CD4-positive, alpha-beta T cell (primary cell): ENCODE measurements around the gene TDRKH. TPM values are rescaled to one million over a fixed set of nuclear protein-coding genes. Genes with fewer than 3 reads are reported as not detected.

Experiments used
- ATAC-seq: fragments of 200-7000 bp; cut with Tn5 transposase; one replicate; pipeline ENCODE4 v1.10.0; 2022; ENCODE audit warnings: mild to moderate bottlenecking; ENCODE audit not compliant: poor library complexity
- CTCF ChIA-PET: fragments of 350-600 bp; sonication (Branson Sonifier 250); formaldehyde crosslinking; loops from one replicate; lab custom pipeline; 2021; ENCODE audit warnings: antibody characterized with exemption, inconsistent platforms; lab: Charles Lee
- POLR2A ChIA-PET: fragments of 350-600 bp; sonication (Branson Sonifier 250); formaldehyde crosslinking; loops from one replicate; lab custom pipeline; 2021; ENCODE audit warnings: antibody characterized with exemption, inconsistent platforms; lab: Charles Lee
- DNase-seq, 14 experiments: peaks; one replicate each; pipeline ENCODE4 v3.0.0-alpha.2; 2013 to 2020; ENCODE audit warnings: mixed read lengths in 2 of 14
- H3K27ac ChIP-seq, 2 donors: one replicate each; pipeline versions ENCODE4 v1.5.1 to v1.7.0; 2013; ENCODE audit warnings: low read length in 2 of 2, low read depth in 1 of 2, mild to moderate bottlenecking in 1 of 2
- H3K27me3 ChIP-seq, 2 experiments: 1 replicate in 1 of 2; 2 replicates in 1 of 2; pipeline versions ENCODE4 v1.6.1 to v1.7.0; 2013; ENCODE audit warnings: low read length in 2 of 2, control low read depth in 1 of 2, mild to moderate bottlenecking in 1 of 2, moderate library complexity in 1 of 2; ENCODE audit not compliant: insufficient read depth in 2 of 2, control insufficient read depth in 1 of 2
- H3K36me3 ChIP-seq: one replicate; pipeline ENCODE4 v1.6.1; 2013; ENCODE audit warnings: low read length, control low read depth; ENCODE audit not compliant: insufficient read depth
- H3K4me1 ChIP-seq: one replicate; pipeline ENCODE4 v1.6.1; 2013; ENCODE audit warnings: low read length, control low read depth; ENCODE audit not compliant: insufficient read depth
- H3K4me3 ChIP-seq: one replicate; pipeline ENCODE4 v1.5.1; 2013; ENCODE audit warnings: mild to moderate bottlenecking, low read length, moderate library complexity
- H3K9me3 ChIP-seq, 2 experiments: 1 replicate in 1 of 2; 2 replicates in 1 of 2; pipeline versions ENCODE4 v1.6.1 to v1.7.0; 2013; ENCODE audit warnings: low read length in 2 of 2, mild to moderate bottlenecking in 2 of 2, control low read depth in 1 of 2, moderate library complexity in 1 of 2; ENCODE audit not compliant: control insufficient read depth in 1 of 2, insufficient read depth in 1 of 2
- H3K27ac Mint-ChIP-seq: one replicate; pipeline ENCODE4 v1.8.0; 2020; ENCODE audit warnings: mixed read lengths
- H3K27me3 Mint-ChIP-seq: one replicate; pipeline ENCODE4 v1.8.0; 2021; ENCODE audit warnings: mixed read lengths
- H3K36me3 Mint-ChIP-seq: one replicate; pipeline ENCODE4 v1.8.0; 2021; ENCODE audit warnings: low read depth, mixed read lengths
- H3K4me1 Mint-ChIP-seq: one replicate; pipeline ENCODE4 v1.8.0; 2021; ENCODE audit warnings: low read depth, mixed read lengths
- H3K4me3 Mint-ChIP-seq: one replicate; pipeline ENCODE4 v1.8.0; 2020; ENCODE audit warnings: mild to moderate bottlenecking, mixed read lengths
- H3K9me3 Mint-ChIP-seq: one replicate; pipeline ENCODE4 v1.8.0; 2020; ENCODE audit warnings: mixed read lengths
- CTCF ChIP-seq: fragments of 200-600 bp; IDR thresholded peaks from one replicate; pipeline ENCODE4 v1.8.0; 2022; ENCODE audit warnings: antibody characterized with exemption, mild to moderate bottlenecking
- intact Hi-C, 2 experiments: fragments of 100-400 bp; cut with DNase I in 1 of 2; cut with micrococcal nuclease in 1 of 2; formaldehyde crosslinking; loops; one replicate each; pipeline versions ENCODE4 v1.15.1 to v1.9.0; 2023 to 2025; cut with DNase I, micrococcal nuclease
- total RNA-seq, 174 experiments: library from RNA in 2 of 174; stranded (reverse) in 2 of 174; gene quantifications; one replicate each; pipeline ENCODE4 v1.2.3 and lab custom pipeline; 2021 to 2026

The TDRKH gene
- total RNA-seq, 2 experiments from 2014 or later: 6.1 to 6.4 TPM

- Mint-ChIP-seq H3K27me3 (peaks cover 37% of the 10 kb centered on the region), H3K27ac (no peak overlapping the region), H3K4me1 (no peaks in the 10 kb centered on the region), H3K9me3 (no peaks in the 10 kb centered on the region), H3K36me3 (no peaks in the 10 kb centered on the region), H3K4me3 (no peak overlapping the region)
- ChIA-PET CTCF (no interaction called here), POLR2A (no interaction called here)
- TF ChIP-seq CTCF: no peak
- Histone ChIP-seq H3K9me3 (peaks cover 10 to 13% of the 10 kb centered on the region in 2 experiments), H3K4me3 (no peak overlapping the region), H3K36me3 (no peaks in the 10 kb centered on the region), H3K4me1 (no peaks in the 10 kb centered on the region), H3K27me3 (peaks cover 9 to 18% of the 10 kb centered on the region in 2 experiments), H3K27ac (no peak overlapping the region)
- no peak for ATAC-seq
- no peak for DNase-seq
- intact Hi-C loops: loop anchor here in 1 of 2 experiments (10.0 kb wide), 1 partner anchor 428 kb away; no protein-coding TSS in a partner anchor
Observed at GRCh38 chr1:151733126-151733525, 57.2 kb downstream of the TDRKH start.

- H3K4me3 ChIP-seq: no peak overlapping the region
- POLR2A ChIA-PET: no interaction called here
- CTCF ChIA-PET: no interaction called here
- peaks cover 61% of the 10 kb centered on the region for H3K27me3 Mint-ChIP-seq
- no peaks in the 10 kb centered on the region for H3K9me3 Mint-ChIP-seq
- H3K36me3 ChIP-seq: no peaks in the 10 kb centered on the region
- H3K27me3 ChIP-seq: peaks cover 12 to 37% of the 10 kb centered on the region in 2 experiments
- no peaks in the 10 kb centered on the region for H3K9me3 ChIP-seq
- intact Hi-C loops: loop anchor here in 1 of 2 experiments (10.0 kb wide), 1 partner anchor 425 kb away; no protein-coding TSS in a partner anchor
- no peaks in the 10 kb centered on the region for H3K36me3 Mint-ChIP-seq
- H3K4me1 ChIP-seq: no peaks in the 10 kb centered on the region
- H3K4me1 Mint-ChIP-seq: no peaks in the 10 kb centered on the region
- no peak for DNase-seq
- no peak overlapping the region for H3K27ac Mint-ChIP-seq
- H3K4me3 Mint-ChIP-seq: no peak overlapping the region
- H3K27ac ChIP-seq: no peak overlapping the region
- no peak for ATAC-seq
- TF ChIP-seq CTCF: no peak
Observed at GRCh38 chr1:151729966-151730291, 60.4 kb downstream of the TDRKH start.

DNA sequence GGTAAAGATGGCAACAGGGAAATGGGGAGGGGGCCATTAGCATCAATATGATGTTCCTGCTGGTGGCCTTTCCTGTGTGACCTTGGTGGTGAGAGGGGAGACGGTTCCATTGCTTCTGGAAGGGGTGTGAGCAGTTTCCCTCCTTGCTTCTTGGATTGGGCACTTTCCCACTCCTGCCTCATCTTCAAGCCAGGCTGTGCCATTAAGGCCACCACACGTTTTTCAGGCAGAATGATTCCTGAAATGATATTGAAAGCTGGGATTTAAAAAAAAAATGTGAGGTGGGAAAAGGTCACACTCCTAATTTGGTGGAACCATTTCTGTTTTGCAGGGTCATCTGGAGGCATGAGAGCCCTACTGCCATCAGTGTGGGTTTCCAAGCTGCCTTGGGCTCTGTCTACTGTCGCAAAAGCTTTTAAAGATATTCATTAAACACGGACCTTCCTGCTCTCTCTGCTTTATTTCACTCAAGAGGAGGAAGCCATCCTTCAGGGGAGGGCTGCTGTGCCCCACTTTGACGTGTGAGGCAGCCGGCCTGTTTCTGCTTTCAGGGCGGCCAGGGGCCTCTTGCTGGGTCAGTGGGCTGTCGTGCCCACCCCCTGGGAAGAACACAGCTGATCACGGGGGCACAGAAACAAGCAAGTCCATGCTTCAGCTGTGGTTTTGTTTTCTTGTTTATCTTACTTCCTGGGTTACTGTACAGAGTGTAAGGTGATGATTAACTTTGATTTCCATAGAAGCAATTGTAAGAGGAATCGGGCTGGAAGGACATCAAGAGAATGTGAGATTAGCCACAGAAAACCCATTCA is 60.9 kb downstream of the TDRKH start:
- no peak for TF ChIP-seq CTCF
- H3K4me1 ChIP-seq: no peaks in the 10 kb centered on the region
- H3K27me3 ChIP-seq: peaks cover 14 to 39% of the 10 kb centered on the region in 2 experiments
- ChIA-PET CTCF (no interaction called here), POLR2A (no interaction called here)
- Mint-ChIP-seq H3K4me1 (no peaks in the 10 kb centered on the region), H3K36me3 (no peaks in the 10 kb centered on the region), H3K27ac (no peak overlapping the region), H3K27me3 (peaks cover 64% of the 10 kb centered on the region), H3K9me3 (no peaks in the 10 kb centered on the region), H3K4me3 (no peak overlapping the region)
- no peaks in the 10 kb centered on the region for H3K9me3 ChIP-seq
- DNase-seq (no peak), ATAC-seq (no peak)
- no peak overlapping the region for H3K4me3 ChIP-seq
- no peaks in the 10 kb centered on the region for H3K36me3 ChIP-seq
- H3K27ac ChIP-seq: no peak overlapping the region
- intact Hi-C loops: no loop called here
